ENCODE results near the gene RASSF3. TPM values are rescaled to one million over a fixed set of nuclear protein-coding genes. Genes with fewer than 3 reads are reported as not detected.

RASSF3 gene
- total RNA-seq, 1 experiment from 2014 or later: 107 TPM

GRCh38 chr12:64655141-64655540 lies 44.8 kb downstream of the RASSF3 start:
- H3K36me3 ChIP-seq (ENCODE audit: control insufficient read depth, insufficient read depth, low read length): no peaks in the 10 kb centered on the region
- in situ Hi-C loops (cut with HindIII; ENCODE audit: low pct_unique_long_range_greater_than_20kb, low sequenced_read_pairs) (no loop called here), intact Hi-C loops (cut with micrococcal nuclease; ENCODE audit: unreplicated experiment) (no loop called here)
- BruUV-seq (replicated peaks): no TSS peak
- no peak for TF ChIP-seq POLR2AphosphoS5 (IDR thresholded peaks at IDR 0.05; ENCODE audit: low read depth, low read length)
- TF ChIP-seq CTCF (IDR thresholded peaks at IDR 0.05): no peak
- no peak for TF ChIP-seq TCF7L2 (IDR thresholded peaks at IDR 0.05; ENCODE audit: low read depth, low read length)
- no peak for TF ChIP-seq REST (IDR thresholded peaks at IDR 0.05; ENCODE audit: insufficient read depth in 1 of 2, low read depth in 2 of 2, low read length in 1 of 2)
- TF ChIP-seq SIN3A (IDR thresholded peaks at IDR 0.05; ENCODE audit: borderline replicate concordance, insufficient read depth, low read depth, low read length): no peak
- H3K4me1 ChIP-seq (ENCODE audit: control insufficient read depth, insufficient read depth, low read length): peaks cover 61% of the 10 kb centered on the region
- DNase-seq (ENCODE audit: low read depth, low spot score) (no peak), ATAC-seq (no peak)
- no peaks in the 10 kb centered on the region for H3K9me3 ChIP-seq (ENCODE audit: control insufficient read depth, insufficient read depth, low read depth, low read length)
- CTCF ChIA-PET: no interaction called here
- no peak overlapping the region for H3K4me3 ChIP-seq (ENCODE audit: low read depth in 2 of 2, low read length in 2 of 2)
- POLR2A ChIA-PET: no interaction called here
- peak overlapping the region; percentile 42; the same call in 1 of the 2 replicates for H3K27ac ChIP-seq (ENCODE audit: low read length)
- H3K27me3 ChIP-seq (ENCODE audit: control insufficient read depth, insufficient read depth, low read length): no peaks in the 10 kb centered on the region

GRCh38 chr12:64656429-64656828 lies 46.1 kb downstream of the RASSF3 start:
- BruUV-seq (replicated peaks): TSS peak; percentile 52
- peak overlapping the region; percentile 32 for H3K27ac ChIP-seq (ENCODE audit: low read length)
- H3K4me1 ChIP-seq (ENCODE audit: control insufficient read depth, insufficient read depth, low read length): peaks cover 51% of the 10 kb centered on the region
- H3K9me3 ChIP-seq (ENCODE audit: control insufficient read depth, insufficient read depth, low read depth, low read length): no peaks in the 10 kb centered on the region
- no peak for ATAC-seq
- TF ChIP-seq POLR2AphosphoS5 (IDR thresholded peaks at IDR 0.05; ENCODE audit: low read depth, low read length) (no peak), TCF7L2 (IDR thresholded peaks at IDR 0.05; ENCODE audit: low read depth, low read length) (peak; percentile 72)
- no peak for DNase-seq (ENCODE audit: low read depth, low spot score)
- CTCF ChIA-PET: no interaction called here
- intact Hi-C loops (cut with micrococcal nuclease; ENCODE audit: unreplicated experiment) (no loop called here), in situ Hi-C loops (cut with HindIII; ENCODE audit: low pct_unique_long_range_greater_than_20kb, low sequenced_read_pairs) (no loop called here)
- no peak overlapping the region for H3K4me3 ChIP-seq (ENCODE audit: low read depth in 2 of 2, low read length in 2 of 2)
- H3K36me3 ChIP-seq (ENCODE audit: control insufficient read depth, insufficient read depth, low read length): no peaks in the 10 kb centered on the region
- POLR2A ChIA-PET: no interaction called here
- H3K27me3 ChIP-seq (ENCODE audit: control insufficient read depth, insufficient read depth, low read length): no peaks in the 10 kb centered on the region

GRCh38 chr12:64658892-64659481 lies 48.7 kb downstream of the RASSF3 start:
- no peak overlapping the region for H3K4me3 ChIP-seq (ENCODE audit: low read depth in 2 of 2, low read length in 2 of 2)
- POLR2A ChIA-PET: no interaction called here
- peaks cover 48% of the 10 kb centered on the region for H3K4me1 ChIP-seq (ENCODE audit: control insufficient read depth, insufficient read depth, low read length)
- CTCF ChIA-PET: no interaction called here
- DNase-seq (ENCODE audit: low read depth, low spot score) (no peak), ATAC-seq (no peak)
- intact Hi-C loops (cut with micrococcal nuclease; ENCODE audit: unreplicated experiment): no loop called here
- H3K36me3 ChIP-seq (ENCODE audit: control insufficient read depth, insufficient read depth, low read length): no peaks in the 10 kb centered on the region
- H3K9me3 ChIP-seq (ENCODE audit: control insufficient read depth, insufficient read depth, low read depth, low read length): no peaks in the 10 kb centered on the region
- TF ChIP-seq CTCF (IDR thresholded peaks at IDR 0.05): no peak
- no peak for TF ChIP-seq POLR2AphosphoS5 (IDR thresholded peaks at IDR 0.05; ENCODE audit: low read depth, low read length)
- TF ChIP-seq TCF7L2 (IDR thresholded peaks at IDR 0.05; ENCODE audit: low read depth, low read length): no peak
- TF ChIP-seq REST (IDR thresholded peaks at IDR 0.05; ENCODE audit: insufficient read depth in 1 of 2, low read depth in 2 of 2, low read length in 1 of 2): no peak
- TF ChIP-seq SIN3A (IDR thresholded peaks at IDR 0.05; ENCODE audit: borderline replicate concordance, insufficient read depth, low read depth, low read length): no peak
- in situ Hi-C loops (cut with HindIII; ENCODE audit: low pct_unique_long_range_greater_than_20kb, low sequenced_read_pairs): no loop called here
- H3K27ac ChIP-seq (ENCODE audit: low read length): peak overlapping the region; percentile 37; the same call in 1 of the 2 replicates
- no TSS peak for BruUV-seq (replicated peaks)
- H3K27me3 ChIP-seq (ENCODE audit: control insufficient read depth, insufficient read depth, low read length): no peaks in the 10 kb centered on the region

Data from Panc1 (cell line).